Heart left ventricle (tissue), 16 donors: ENCODE data around the gene GRM8. TPM values are rescaled to one million over a fixed set of nuclear protein-coding genes. Genes with fewer than 3 reads are reported as not detected.

ENCODE experiments used
- ATAC-seq, 4 donors: fragments of 200-7000 bp; cut with Tn5 transposase; one replicate each; pipeline ENCODE4 v1.9.1; 2020 to 2022; ENCODE audit warnings: moderate library complexity in 4 of 4, mild to moderate bottlenecking in 3 of 4, moderate number of reproducible peaks in 1 of 4
- DNase-seq, 5 donors: peaks; one replicate each; pipeline ENCODE4 v3.0.0-alpha.2; 2020
- H3K27ac ChIP-seq, 12 donors: fragments of 200-600 bp; sonication (generic) in 4 of 12; one replicate each; pipeline versions ENCODE4 v1.5.0 to v1.8.0; 2016 to 2022; ENCODE audit warnings: mild to moderate bottlenecking in 2 of 12
- H3K27me3 ChIP-seq, 9 donors: fragments of 200-600 bp; sonication (generic) in 2 of 9; one replicate each; pipeline versions ENCODE4 v1.5.1 to v1.8.0; 2016 to 2022; ENCODE audit warnings: mild to moderate bottlenecking in 3 of 9
- H3K36me3 ChIP-seq, 9 donors: fragments of 200-600 bp; sonication (generic) in 2 of 9; one replicate each; pipeline versions ENCODE4 v1.5.0 to v1.8.0; 2018 to 2022; ENCODE audit warnings: mild to moderate bottlenecking in 2 of 9
- H3K4me1 ChIP-seq, 12 donors: fragments of 200-600 bp; sonication (generic) in 4 of 12; one replicate each; pipeline versions ENCODE4 v1.5.0 to v1.8.0; 2016 to 2022; ENCODE audit warnings: mild to moderate bottlenecking in 3 of 12
- H3K4me3 ChIP-seq, 12 donors: fragments of 200-600 bp; sonication (generic) in 4 of 12; one replicate each; pipeline versions ENCODE4 v1.5.0 to v1.8.0; 2017 to 2022; ENCODE audit warnings: mild to moderate bottlenecking in 9 of 12, moderate library complexity in 4 of 12
- H3K9me3 ChIP-seq, 12 donors: fragments of 200-600 bp; sonication (generic) in 4 of 12; one replicate each; pipeline versions ENCODE4 v1.5.0 to v1.8.0; 2016 to 2022; ENCODE audit warnings: mild to moderate bottlenecking in 1 of 12
- CTCF ChIP-seq, 12 donors: fragments of 200-600 bp; sonication (generic) in 4 of 12; IDR thresholded peaks; one replicate each; pipeline versions ENCODE4 v1.5.0 to v1.8.0; 2018 to 2022; ENCODE audit warnings: antibody characterized with exemption in 12 of 12, mild to moderate bottlenecking in 5 of 12
- POLR2A ChIP-seq, 2 donors: fragments of 450-650 bp; IDR thresholded peaks; one replicate each; pipeline ENCODE4 v1.6.1; 2017; ENCODE audit warnings: antibody characterized with exemption in 2 of 2, mild to moderate bottlenecking in 2 of 2, moderate library complexity in 2 of 2
- WGBS, 4 donors: extraction: QIAGEN DNeasy Blood & Tissue Kit in 2 of 4; methylation state at CpG; one replicate each; pipeline versions ENCODE4 v1.1.5 to v1.1.7; 2013 to 2018; 5-methylcytosine and 5-hydroxymethylcytosine counted together
- intact Hi-C, 10 donors: fragments of 100-400 bp; cut with DNase I; formaldehyde crosslinking; loops; one replicate each; pipeline versions ENCODE4 v1.11.1 to v1.14.2; 2022
- polyA plus RNA-seq, 2 donors: library from polyadenylated mRNA; stranded (reverse); fragments of 200-250 nt; gene quantifications; one replicate each; pipeline ENCODE4 v1.2.3, GENCODE V29; 2013
- total RNA-seq, 9 donors: library from RNA; depleted of rRNA in 2 of 9; stranded (reverse); fragments of >200 nt in 2 of 9; fragmentation: NEBNext Ultra II Directional in 3 of 9; extraction: Animal tissue kit (Norgen Biotek cat#: 25700) in 3 of 9; gene quantifications; one replicate each; pipeline versions ENCODE4 v1.1.0 to v1.2.4, GENCODE V29; 2016 to 2023
- donor health status: ischemic (EF 13 %, LVEDD 7.1; RV severe dilation, severe dysfunction).
- donor health status: healthy with polysubstance abuse.
- donor health status: DM: no; HTN: yes; CAD: no.
- donor health status: DM: no; HTN: no; CAD: no.
- donor health status: ischemic (EF 25% LVEDD 6.9; RV normal size, moderate dysfunction).
- donor health status: ischemic (EF 25% LVEDD 5.7; RV mildly dilated, moderate dysfunction).
- donor health status: healthy.
- donor health status: DM: yes; HTN: yes; CAD: no.
- donor health status: ischemic (EF 35%, LVEDD 5.7; RV mildly dilated, moderate dysfunction).
- donor health status: nonischemic (EF 11% LVEDD 7.7; RV severe dilation, severe dysfunction).
- donor health status: DM: yes; HTN: yes; CAD: no.
- donor health status: PGD.
- donor health status: ischemic (EF 29% LVEDD 5.4; RV normal size, mild dysfunction).
- donor health status: nonischemic (EF 23%, LVEDD 6.1; RV moderate dilation, normal function).

GRM8 gene
- total and polyA plus RNA-seq, 11 donors, result 0.21 to 0.75 (median 0.32) TPM; not detected in 5

GRCh38 chr7:126489874-126490273, 762.9 kb downstream of the GRM8 start:
- no peaks in the 10 kb centered on the region for H3K36me3 ChIP-seq
- peaks cover 0 to 13% (median 0%) of the 10 kb centered on the region in 12 donors for H3K4me1 ChIP-seq
- intact Hi-C loops, result loop anchor here in 1 of 10 donors (10.0 kb wide), 1 partner anchor 95 kb away; no protein-coding TSS in a partner anchor
- no peak overlapping the region for H3K27ac ChIP-seq
- no peak for ATAC-seq
- no peak for TF ChIP-seq CTCF (IDR thresholded peaks at IDR 0.05)
- TF ChIP-seq POLR2A (IDR thresholded peaks at IDR 0.05), result no peak
- H3K9me3 ChIP-seq, result no peaks in the 10 kb centered on the region
- H3K4me3 ChIP-seq, result no peak overlapping the region
- WGBS, 4 donors, result 80 to 85% (median 84%) methylated on average over 2 of the region's 2 CpGs
- no peaks in the 10 kb centered on the region for H3K27me3 ChIP-seq
- no peak for DNase-seq

- H3K4me3 ChIP-seq, result no peak overlapping the region
- DNase-seq (no peak), ATAC-seq (no peak)
- no peak overlapping the region for H3K27ac ChIP-seq
- TF ChIP-seq POLR2A (IDR thresholded peaks at IDR 0.05), result no peak
- TF ChIP-seq CTCF (IDR thresholded peaks at IDR 0.05), result no peak
- intact Hi-C loops, result no loop called here
- no peaks in the 10 kb centered on the region for H3K9me3 ChIP-seq
- no peaks in the 10 kb centered on the region for H3K36me3 ChIP-seq
- 72 to 79% (median 75%) methylated on average over 4 of the region's 4 CpGs for WGBS, 4 donors
- no peaks in the 10 kb centered on the region for H3K27me3 ChIP-seq
- H3K4me1 ChIP-seq, result no peaks in the 10 kb centered on the region
Measured at GRCh38 chr7:126487728-126488442, 764.9 kb downstream of the GRM8 start.

- DNase-seq (no peak), ATAC-seq (no peak)
- Histone ChIP-seq H3K36me3 (no peaks in the 10 kb centered on the region), H3K4me1 (no peaks in the 10 kb centered on the region), H3K4me3 (no peak overlapping the region), H3K9me3 (no peaks in the 10 kb centered on the region), H3K27ac (no peak overlapping the region), H3K27me3 (no peaks in the 10 kb centered on the region)
- intact Hi-C loops, result no loop called here
- TF ChIP-seq POLR2A (IDR thresholded peaks at IDR 0.05) (no peak), CTCF (IDR thresholded peaks at IDR 0.05) (no peak)
Measured at GRCh38 chr7:126486806-126487205, 765.9 kb downstream of the GRM8 start.

- no peak for DNase-seq
- H3K36me3 ChIP-seq, result no peaks in the 10 kb centered on the region
- WGBS, 4 donors, result 54 to 70% (median 59%) methylated on average over 4 of the region's 4 CpGs
- TF ChIP-seq CTCF (IDR thresholded peaks at IDR 0.05) (no peak), POLR2A (IDR thresholded peaks at IDR 0.05) (no peak)
- intact Hi-C loops, result no loop called here
- peaks cover 0 to 5% (median 0%) of the 10 kb centered on the region in 12 donors for H3K9me3 ChIP-seq
- H3K27ac ChIP-seq, result no peak overlapping the region
- no peak overlapping the region for H3K4me3 ChIP-seq
- no peak for ATAC-seq
- H3K4me1 ChIP-seq, result no peaks in the 10 kb centered on the region
- no peaks in the 10 kb centered on the region for H3K27me3 ChIP-seq
Measured at GRCh38 chr7:126485791-126486190, 767.0 kb downstream of the GRM8 start.
